IPS-20b (cell line): ENCODE measurements around the gene KCTD14.

Source experiments
- H3K27ac ChIP-seq: one replicate; pipeline ENCODE4 v1.5.1; 2013; ENCODE audit warnings: low read length
- H3K27me3 ChIP-seq: 2 replicates; pipeline ENCODE4 v1.6.1; 2013; ENCODE audit warnings: mild to moderate bottlenecking, low read length, inconsistent platforms; ENCODE audit not compliant: insufficient read depth
- H3K36me3 ChIP-seq: 2 replicates; pipeline ENCODE4 v1.6.1; 2013; ENCODE audit warnings: low read depth, mild to moderate bottlenecking, inconsistent platforms, low read length, moderate library complexity; ENCODE audit not compliant: insufficient read depth
- H3K4me1 ChIP-seq: 2 replicates; pipeline ENCODE4 v1.6.1; 2013; ENCODE audit warnings: mild to moderate bottlenecking, control low read depth, inconsistent platforms, low read length, moderate library complexity; ENCODE audit not compliant: insufficient read depth
- H3K4me3 ChIP-seq: 2 replicates; pipeline ENCODE4 v1.5.1; 2013; ENCODE audit warnings: mild to moderate bottlenecking, low read length, inconsistent platforms
- H3K9ac ChIP-seq: 2 replicates; pipeline ENCODE4 v1.6.1; 2013; ENCODE audit warnings: low read depth, mild to moderate bottlenecking, inconsistent platforms, low read length, moderate library complexity
- H3K9me3 ChIP-seq: 2 replicates; pipeline ENCODE4 v1.6.1; 2013; ENCODE audit warnings: mild to moderate bottlenecking, low read depth, low read length, inconsistent platforms; ENCODE audit not compliant: insufficient read depth

The KCTD14 gene

GRCh38 chr11:78022397-78023396 is at the start of gene KCTD14:
Gene KCTD14 (minus strand): TSS chr11:78023276. CDS start chr11:78023249, 27 bp downstream.
- H3K4me3 ChIP-seq: peak within 1 kb of the TSS; percentile 87

GRCh38 chr11:78072455-78072854 is 49.4 kb upstream of the KCTD14 start:
- H3K36me3 ChIP-seq: peaks cover 45% of the 10 kb centered on the region
- H3K9ac ChIP-seq: no peak overlapping the region
- no peaks in the 10 kb centered on the region for H3K9me3 ChIP-seq
- H3K27ac ChIP-seq: no peak overlapping the region
- H3K4me3 ChIP-seq: no peak overlapping the region
- no peaks in the 10 kb centered on the region for H3K27me3 ChIP-seq
- no peaks in the 10 kb centered on the region for H3K4me1 ChIP-seq

More at GRCh38 chr11:78022397-78023396, at the start of gene KCTD14:
- no peaks in the 10 kb centered on the region for H3K27me3 ChIP-seq
- H3K27ac ChIP-seq: peak within 1 kb of the TSS; percentile 18
- peaks cover 3% of the 10 kb centered on the region; the same call in 1 of the 2 replicates for H3K4me1 ChIP-seq
- H3K9me3 ChIP-seq: no peaks in the 10 kb centered on the region
- peak within 1 kb of the TSS; percentile 91 for H3K9ac ChIP-seq
- H3K36me3 ChIP-seq: 0 out of 2 replicates have a peak, but pooled peaks cover 3% of the 10 kb centered on the region

- H3K27ac ChIP-seq: no peak overlapping the region
- no peak overlapping the region for H3K4me3 ChIP-seq
- H3K4me1 ChIP-seq: no peaks in the 10 kb centered on the region
- H3K36me3 ChIP-seq: peaks cover 48% of the 10 kb centered on the region
- no peak overlapping the region for H3K9ac ChIP-seq
- no peaks in the 10 kb centered on the region for H3K9me3 ChIP-seq
- H3K27me3 ChIP-seq: no peaks in the 10 kb centered on the region
Observed at GRCh38 chr11:78071717-78072116, 48.6 kb upstream of the KCTD14 start.

- Histone ChIP-seq H3K9me3 (no peaks in the 10 kb centered on the region), H3K9ac (no peak overlapping the region), H3K36me3 (peaks cover 48% of the 10 kb centered on the region)
Observed at GRCh38 chr11:78070621-78071020, 47.5 kb upstream of the KCTD14 start.

GRCh38 chr11:78069465-78069864 is 46.4 kb upstream of the KCTD14 start:
- Histone ChIP-seq H3K36me3 (peaks cover 48% of the 10 kb centered on the region), H3K4me3 (no peak overlapping the region), H3K27me3 (no peaks in the 10 kb centered on the region), H3K4me1 (no peaks in the 10 kb centered on the region), H3K27ac (no peak overlapping the region), H3K9me3 (no peaks in the 10 kb centered on the region), H3K9ac (no peak overlapping the region)

More at GRCh38 chr11:78070621-78071020, 47.5 kb upstream of the KCTD14 start:
- H3K27me3 ChIP-seq: no peaks in the 10 kb centered on the region
- no peak overlapping the region for H3K4me3 ChIP-seq
- no peaks in the 10 kb centered on the region for H3K4me1 ChIP-seq
- H3K27ac ChIP-seq: no peak overlapping the region

GRCh38 chr11:78067704-78068103 is 44.6 kb upstream of the KCTD14 start:
- no peak overlapping the region for H3K4me3 ChIP-seq
- H3K9ac ChIP-seq: no peak overlapping the region
- H3K27me3 ChIP-seq: no peaks in the 10 kb centered on the region
- no peaks in the 10 kb centered on the region for H3K4me1 ChIP-seq
- no peak overlapping the region for H3K27ac ChIP-seq
- H3K9me3 ChIP-seq: no peaks in the 10 kb centered on the region
- peaks cover 44% of the 10 kb centered on the region for H3K36me3 ChIP-seq

GRCh38 chr11:78066471-78066870 is 43.4 kb upstream of the KCTD14 start:
- peaks cover 34% of the 10 kb centered on the region for H3K36me3 ChIP-seq
- H3K9ac ChIP-seq: no peak overlapping the region
- no peaks in the 10 kb centered on the region for H3K9me3 ChIP-seq
- no peaks in the 10 kb centered on the region for H3K4me1 ChIP-seq
- H3K27me3 ChIP-seq: no peaks in the 10 kb centered on the region
- no peak overlapping the region for H3K27ac ChIP-seq
- no peak overlapping the region for H3K4me3 ChIP-seq

GRCh38 chr11:78065203-78065602 is 42.1 kb upstream of the KCTD14 start:
- H3K27me3 ChIP-seq: no peaks in the 10 kb centered on the region

GRCh38 chr11:78063440-78064181 is 40.5 kb upstream of the KCTD14 start, which contains the start of gene THRSP:
Gene THRSP (plus strand): TSS chr11:78063861. CDS start chr11:78063882, 21 bp downstream.
- Histone ChIP-seq H3K4me1 (no peaks in the 10 kb centered on the region), H3K27me3 (no peaks in the 10 kb centered on the region), H3K9me3 (no peaks in the 10 kb centered on the region), H3K27ac (no peak within 1 kb of the TSS), H3K4me3 (no peak within 1 kb of the TSS), H3K9ac (no peak within 1 kb of the TSS), H3K36me3 (peaks cover 7% of the 10 kb centered on the region)

More at GRCh38 chr11:78065203-78065602, 42.1 kb upstream of the KCTD14 start:
- Histone ChIP-seq H3K27ac (no peak overlapping the region), H3K9ac (no peak overlapping the region), H3K4me1 (no peaks in the 10 kb centered on the region), H3K4me3 (no peak overlapping the region), H3K36me3 (peaks cover 23% of the 10 kb centered on the region), H3K9me3 (no peaks in the 10 kb centered on the region)

- Histone ChIP-seq H3K9me3 (no peaks in the 10 kb centered on the region), H3K4me1 (no peaks in the 10 kb centered on the region), H3K36me3 (peaks cover 5% of the 10 kb centered on the region), H3K27me3 (no peaks in the 10 kb centered on the region), H3K4me3 (no peak overlapping the region), H3K27ac (no peak overlapping the region), H3K9ac (no peak overlapping the region)
Observed at GRCh38 chr11:78062671-78063070, 39.6 kb upstream of the KCTD14 start.

- no peaks in the 10 kb centered on the region for H3K9me3 ChIP-seq
- H3K9ac ChIP-seq: no peak overlapping the region
Observed at GRCh38 chr11:78061921-78062311, 38.8 kb upstream of the KCTD14 start.

More at GRCh38 chr11:78061921-78062311, 38.8 kb upstream of the KCTD14 start:
- Histone ChIP-seq H3K27me3 (no peaks in the 10 kb centered on the region), H3K36me3 (no peaks in the 10 kb centered on the region), H3K27ac (no peak overlapping the region), H3K4me1 (no peaks in the 10 kb centered on the region), H3K4me3 (no peak overlapping the region)
